Measurements from ENCODE around the gene FCGR2B. TPM values are rescaled to one million over a fixed set of nuclear protein-coding genes. Genes with fewer than 3 reads are reported as not detected.

Gene FCGR2B
- total RNA-seq, 2 donors from 2014 or later = 1.9 to 5.7 TPM

DNA sequence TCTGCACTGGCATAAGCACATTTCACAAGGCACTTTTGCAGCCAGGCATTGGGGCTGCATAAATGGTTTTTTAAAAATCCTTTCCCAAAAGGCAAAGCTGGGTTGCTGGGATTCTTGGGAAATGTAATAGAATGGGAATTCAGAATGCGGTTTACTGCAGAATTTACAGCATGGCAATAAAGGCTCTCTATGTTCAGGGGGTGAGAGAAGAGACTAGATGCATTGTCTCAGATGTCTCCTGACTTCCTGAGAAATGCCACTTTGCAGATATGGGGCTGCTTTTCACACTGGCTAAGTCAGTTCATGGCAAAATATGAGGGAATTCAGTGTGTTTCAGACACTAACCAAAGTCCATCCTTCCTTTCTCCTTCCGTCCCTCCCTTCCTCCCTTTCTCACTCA, 13.5 kb downstream of the FCGR2B start:
- no peaks in the 10 kb centered on the region for H3K9me3 ChIP-seq
- no peaks in the 10 kb centered on the region for H3K27me3 ChIP-seq (replicated peaks; ENCODE audit: insufficient read depth)
- no peak for DNase-seq (ENCODE audit: low spot score)
- 82% methylated on average over 2 of the region's 2 CpGs for WGBS
- no peaks in the 10 kb centered on the region for H3K36me3 ChIP-seq
- H3K4me3 ChIP-seq = no peak overlapping the region
- H3K4me1 ChIP-seq (replicated peaks) = no peaks in the 10 kb centered on the region
- H3K27ac ChIP-seq = no peak overlapping the region
- no peak for TF ChIP-seq POLR2A (IDR thresholded peaks at IDR 0.05)
- no peak for TF ChIP-seq POLR2AphosphoS5 (IDR thresholded peaks at IDR 0.05)
- TF ChIP-seq, protein P1, sequence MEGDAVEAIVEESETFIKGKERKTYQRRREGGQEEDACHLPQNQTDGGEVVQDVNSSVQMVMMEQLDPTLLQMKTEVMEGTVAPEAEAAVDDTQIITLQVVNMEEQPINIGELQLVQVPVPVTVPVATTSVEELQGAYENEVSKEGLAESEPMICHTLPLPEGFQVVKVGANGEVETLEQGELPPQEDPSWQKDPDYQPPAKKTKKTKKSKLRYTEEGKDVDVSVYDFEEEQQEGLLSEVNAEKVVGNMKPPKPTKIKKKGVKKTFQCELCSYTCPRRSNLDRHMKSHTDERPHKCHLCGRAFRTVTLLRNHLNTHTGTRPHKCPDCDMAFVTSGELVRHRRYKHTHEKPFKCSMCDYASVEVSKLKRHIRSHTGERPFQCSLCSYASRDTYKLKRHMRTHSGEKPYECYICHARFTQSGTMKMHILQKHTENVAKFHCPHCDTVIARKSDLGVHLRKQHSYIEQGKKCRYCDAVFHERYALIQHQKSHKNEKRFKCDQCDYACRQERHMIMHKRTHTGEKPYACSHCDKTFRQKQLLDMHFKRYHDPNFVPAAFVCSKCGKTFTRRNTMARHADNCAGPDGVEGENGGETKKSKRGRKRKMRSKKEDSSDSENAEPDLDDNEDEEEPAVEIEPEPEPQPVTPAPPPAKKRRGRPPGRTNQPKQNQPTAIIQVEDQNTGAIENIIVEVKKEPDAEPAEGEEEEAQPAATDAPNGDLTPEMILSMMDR (IDR thresholded peaks at IDR 0.05) = no peak
- intact Hi-C loops (cut with DNase I) = no loop called here

DNA sequence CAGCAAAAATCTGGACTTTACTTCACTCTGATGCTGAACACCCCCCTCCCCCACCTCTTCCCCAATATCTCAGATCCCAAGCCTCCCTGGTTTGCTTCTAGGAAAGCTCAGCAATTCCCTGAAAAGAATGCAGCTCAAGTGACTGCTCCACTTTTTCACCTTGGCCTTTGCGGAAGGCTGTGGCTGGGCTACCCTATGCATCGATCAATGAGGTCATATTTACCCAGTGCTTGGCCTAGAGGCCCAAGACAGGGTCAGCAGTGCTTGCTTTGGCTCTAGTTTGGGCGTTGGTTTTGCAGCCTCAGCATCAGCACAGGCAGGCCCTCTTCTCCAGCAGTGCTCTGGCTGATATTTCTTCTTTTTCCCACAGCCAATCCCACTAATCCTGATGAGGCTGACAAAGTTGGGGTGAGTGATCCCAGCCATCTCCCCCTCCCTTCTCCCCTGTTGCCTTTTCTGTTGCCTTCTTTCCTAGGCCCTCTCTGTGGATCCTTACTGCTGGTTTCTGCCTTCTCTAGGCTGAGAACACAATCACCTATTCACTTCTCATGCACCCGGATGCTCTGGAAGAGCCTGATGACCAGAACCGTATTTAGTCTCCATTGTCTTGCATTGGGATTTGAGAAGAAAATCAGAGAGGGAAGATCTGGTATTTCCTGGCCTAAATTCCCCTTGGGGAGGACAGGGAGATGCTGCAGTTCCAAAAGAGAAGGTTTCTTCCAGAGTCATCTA, 14.2 kb downstream of the FCGR2B start:
- Histone ChIP-seq H3K4me1 (replicated peaks) (no peaks in the 10 kb centered on the region), H3K36me3 (no peaks in the 10 kb centered on the region), H3K27ac (no peak overlapping the region), H3K27me3 (replicated peaks; ENCODE audit: insufficient read depth) (no peaks in the 10 kb centered on the region), H3K4me3 (no peak overlapping the region), H3K9me3 (no peaks in the 10 kb centered on the region)
- WGBS = 78% methylated on average over 5 of the region's 5 CpGs
- DNase-seq (ENCODE audit: low spot score) = no peak
- TF ChIP-seq POLR2A (IDR thresholded peaks at IDR 0.05) (no peak), POLR2AphosphoS5 (IDR thresholded peaks at IDR 0.05) (no peak)
- TF ChIP-seq, protein P1 (IDR thresholded peaks at IDR 0.05) = no peak
- intact Hi-C loops (cut with DNase I) = no loop called here

DNA sequence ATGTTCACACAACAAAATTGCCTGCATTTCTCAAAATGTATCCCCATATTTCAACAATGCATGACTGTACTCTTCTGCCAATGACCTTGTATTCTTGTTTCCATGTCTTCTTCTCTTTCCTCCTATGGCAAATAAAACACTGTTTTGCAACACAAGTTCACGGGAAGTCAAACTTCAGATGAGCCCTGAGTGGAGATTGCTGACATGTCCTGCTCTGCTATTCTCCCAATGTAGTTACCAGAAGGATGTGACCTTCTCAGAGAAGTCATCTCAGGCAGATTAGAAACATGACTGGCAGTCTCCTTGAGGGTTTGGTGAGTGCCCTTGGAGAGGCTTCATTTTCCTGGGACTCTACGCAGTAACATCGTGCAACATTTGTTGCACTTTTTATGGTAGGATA, 15.6 kb downstream of the FCGR2B start:
- intact Hi-C loops (cut with DNase I) = no loop called here
- no peak overlapping the region for H3K27ac ChIP-seq
- H3K27me3 ChIP-seq (replicated peaks; ENCODE audit: insufficient read depth) = no peaks in the 10 kb centered on the region
- TF ChIP-seq, protein P1 (IDR thresholded peaks at IDR 0.05) = no peak
- TF ChIP-seq POLR2AphosphoS5 (IDR thresholded peaks at IDR 0.05) (no peak), POLR2A (IDR thresholded peaks at IDR 0.05) (no peak)
- H3K4me3 ChIP-seq = no peak overlapping the region
- WGBS = 89% methylated on average over 3 of the region's 3 CpGs
- H3K36me3 ChIP-seq = no peaks in the 10 kb centered on the region
- DNase-seq (ENCODE audit: low spot score) = no peak
- H3K4me1 ChIP-seq (replicated peaks) = no peaks in the 10 kb centered on the region
- H3K9me3 ChIP-seq = no peaks in the 10 kb centered on the region

DNA sequence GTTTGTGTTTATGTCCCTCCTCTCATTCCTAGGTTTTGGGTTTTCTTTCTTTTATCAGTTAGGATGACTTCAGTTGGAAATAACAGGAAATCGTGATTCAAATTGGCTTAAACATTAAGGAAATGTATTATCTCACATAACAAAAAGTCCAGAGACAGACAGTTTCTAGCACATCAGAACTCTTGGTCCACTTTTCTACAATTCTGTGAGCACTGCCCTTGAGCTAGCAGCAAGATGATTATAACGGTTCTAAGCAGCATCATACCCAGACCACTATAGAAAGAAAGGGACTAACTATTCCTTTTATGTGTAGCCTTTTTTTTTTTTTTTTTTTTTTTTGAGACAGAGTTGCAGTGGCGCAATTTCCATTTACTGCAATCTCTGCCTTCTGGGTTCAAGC, 18.9 kb downstream of the FCGR2B start:
- intact Hi-C loops (cut with DNase I) = no loop called here

More for the DNA sequence above, 18.9 kb downstream of the FCGR2B start:
- no peak for DNase-seq (ENCODE audit: low spot score)
- 82% methylated on average over 3 of the region's 3 CpGs for WGBS
- TF ChIP-seq POLR2A (IDR thresholded peaks at IDR 0.05) = no peak
- TF ChIP-seq, protein P1 (IDR thresholded peaks at IDR 0.05) = no peak
- no peak for TF ChIP-seq POLR2AphosphoS5 (IDR thresholded peaks at IDR 0.05)
- Histone ChIP-seq H3K27ac (no peak overlapping the region), H3K4me3 (no peak overlapping the region), H3K4me1 (replicated peaks) (no peaks in the 10 kb centered on the region), H3K36me3 (no peaks in the 10 kb centered on the region), H3K9me3 (no peaks in the 10 kb centered on the region), H3K27me3 (replicated peaks; ENCODE audit: insufficient read depth) (no peaks in the 10 kb centered on the region)
